Glutamatergic neuron (in vitro differentiated cells): ENCODE data around the gene ANO10. TPM values are rescaled to one million over a fixed set of nuclear protein-coding genes. Genes with fewer than 3 reads are reported as not detected.
"Not testable (repeated sequence)": the region's sequence is repeated elsewhere in the genome, so short reads cannot be mapped to it uniquely, and the experiment has no call there.

Experiments
- DNase-seq: peaks from one replicate; pipeline ENCODE4 v3.0.0; 2022
- H3K27ac Mint-ChIP-seq: one replicate; pipeline ENCODE4 v1.8.0; 2020; ENCODE audit warnings: mild to moderate bottlenecking, mixed read lengths, inconsistent platforms; ENCODE audit not compliant: unreplicated experiment
- H3K27me3 Mint-ChIP-seq: one replicate; pipeline ENCODE4 v1.8.0; 2020; ENCODE audit warnings: mild to moderate bottlenecking, moderate library complexity, mixed read lengths, inconsistent platforms; ENCODE audit not compliant: unreplicated experiment
- H3K36me3 Mint-ChIP-seq: one replicate; pipeline ENCODE4 v1.8.0; 2020; ENCODE audit warnings: mild to moderate bottlenecking, mixed read lengths, inconsistent platforms; ENCODE audit not compliant: unreplicated experiment
- H3K4me1 Mint-ChIP-seq: one replicate; pipeline ENCODE4 v1.8.0; 2020; ENCODE audit warnings: mild to moderate bottlenecking, low read depth, mixed read lengths, inconsistent platforms; ENCODE audit not compliant: unreplicated experiment
- H3K4me3 Mint-ChIP-seq: one replicate; pipeline ENCODE4 v1.8.0; 2020; ENCODE audit warnings: mild to moderate bottlenecking, mixed read lengths, inconsistent platforms; ENCODE audit not compliant: unreplicated experiment
- H3K9me3 Mint-ChIP-seq: one replicate; pipeline ENCODE4 v1.8.0; 2020; ENCODE audit warnings: mild to moderate bottlenecking, moderate library complexity, mixed read lengths, inconsistent platforms; ENCODE audit not compliant: unreplicated experiment
- CTCF ChIP-seq: fragments of 200-600 bp; sonication (generic); IDR thresholded peaks from one replicate; pipeline ENCODE4 v1.5.0; 2021; ENCODE audit not compliant: partially characterized antibody, unreplicated experiment
- long read RNA-seq: library from polyadenylated mRNA; unstranded; transcript quantifications from one replicate; pipeline ENCODE4 v2.0.0, GENCODE V29; 2020; ENCODE audit not compliant: unreplicated experiment
- total RNA-seq: library from RNA; stranded (reverse); fragmentation: NEBNext Ultra II Directional; extraction: Animal tissue kit (Norgen Biotek cat#: 25700); gene quantifications from one replicate; pipeline ENCODE4 v1.2.1, GENCODE V29; 2021; ENCODE audit not compliant: unreplicated experiment

ANO10 gene
- total RNA-seq: 44.9 TPM
- long read RNA-seq, transcript ANO10-201 (13 exons, 3,212 nt): major isoform, 6 of 17 reads
- long read RNA-seq, partial matches to known transcripts: 2 of 17 reads
- long read RNA-seq, other reads (novel, unspliced or antisense): 8 of 17 reads

- TF ChIP-seq CTCF: no peak
- Mint-ChIP-seq H3K4me1 (peaks cover 3% of the 10 kb centered on the region), H3K27ac (peak within 1 kb of the TSS; percentile 91)
Observed at GRCh38 chr3:43621656-43622432, at the start of gene ANO10. Gene ANO10, minus strand, starts transcription at chr3:43622011. Its CDS starts 16,159 bp downstream, at chr3:43605852.

GRCh38 chr3:43670635-43671522, 49.1 kb upstream of the ANO10 start:
- Mint-ChIP-seq H3K4me1 (peaks cover 3% of the 10 kb centered on the region), H3K9me3 (no peaks in the 10 kb centered on the region), H3K36me3 (no peaks in the 10 kb centered on the region), H3K27me3 (no peaks in the 10 kb centered on the region), H3K4me3 (no peak overlapping the region), H3K27ac (no peak overlapping the region)
- no peak for TF ChIP-seq CTCF
- no peak for DNase-seq

More at GRCh38 chr3:43621656-43622432, at the start of gene ANO10:
- peaks cover 8% of the 10 kb centered on the region for H3K27me3 Mint-ChIP-seq
- no peaks in the 10 kb centered on the region for H3K36me3 Mint-ChIP-seq
- peak within 1 kb of the TSS; percentile 96 for H3K4me3 Mint-ChIP-seq
- peaks cover 2% of the 10 kb centered on the region for H3K9me3 Mint-ChIP-seq
- peak; percentile 99 for DNase-seq

- H3K4me3 Mint-ChIP-seq, H3K27ac Mint-ChIP-seq, DNase-seq, H3K9me3 Mint-ChIP-seq, H3K4me1 Mint-ChIP-seq, H3K27me3 Mint-ChIP-seq: not testable (repeated sequence)
- peaks cover 14% of the 10 kb centered on the region for H3K36me3 Mint-ChIP-seq
Observed at GRCh38 chr3:43665011-43665410, 43.2 kb upstream of the ANO10 start.

GRCh38 chr3:43661376-43661775, 39.6 kb upstream of the ANO10 start:
- not testable (repeated sequence) for H3K27me3 Mint-ChIP-seq, H3K4me3 Mint-ChIP-seq, H3K9me3 Mint-ChIP-seq, H3K4me1 Mint-ChIP-seq, DNase-seq, H3K27ac Mint-ChIP-seq
- H3K36me3 Mint-ChIP-seq: peaks cover 14% of the 10 kb centered on the region

- peaks cover 2% of the 10 kb centered on the region for H3K9me3 Mint-ChIP-seq
- H3K27me3 Mint-ChIP-seq: peaks cover 2% of the 10 kb centered on the region
- TF ChIP-seq CTCF: no peak
Observed at GRCh38 chr3:43659250-43659880, 37.6 kb upstream of the ANO10 start.

GRCh38 chr3:43656390-43656789, 34.6 kb upstream of the ANO10 start:
- H3K27me3 Mint-ChIP-seq, H3K4me1 Mint-ChIP-seq, H3K9me3 Mint-ChIP-seq, DNase-seq, H3K27ac Mint-ChIP-seq, H3K4me3 Mint-ChIP-seq: not testable (repeated sequence)
- H3K36me3 Mint-ChIP-seq: peaks cover 10% of the 10 kb centered on the region

More at GRCh38 chr3:43659250-43659880, 37.6 kb upstream of the ANO10 start:
- no peak for DNase-seq
- H3K4me1 Mint-ChIP-seq: no peaks in the 10 kb centered on the region
- no peak overlapping the region for H3K4me3 Mint-ChIP-seq
- H3K27ac Mint-ChIP-seq: no peak overlapping the region
- peaks cover 12% of the 10 kb centered on the region for H3K36me3 Mint-ChIP-seq
